ENCODE data around the gene HIVEP3. TPM values are rescaled to one million over a fixed set of nuclear protein-coding genes. Genes with fewer than 3 reads are reported as not detected.
A peak's percentile ranks its signal among the peaks of the same experiment; 100 is the strongest.
"Not testable (repeated sequence)": the region's sequence is repeated elsewhere in the genome, so short reads cannot be mapped to it uniquely, and the experiment has no call there.

The HIVEP3 gene
- total RNA-seq, 1 experiment from 2014 or later = 2.8 TPM

GRCh38 chr1:41700986-41701535 lies 217.7 kb downstream of the HIVEP3 start:
- Histone ChIP-seq H3K27ac (no peak overlapping the region), H3K9me3 (replicated peaks) (no peaks in the 10 kb centered on the region; the same call in 1 of the 2 replicates), H3K27me3 (no peaks in the 10 kb centered on the region), H3K4me3 (no peak overlapping the region), H3K36me3 (no peaks in the 10 kb centered on the region), H3K4me1 (peaks cover 21% of the 10 kb centered on the region)
- DNase-seq = no peak

- Histone ChIP-seq H3K4me3 (no peak overlapping the region), H3K27me3 (no peaks in the 10 kb centered on the region), H3K9me3 (replicated peaks) (no peaks in the 10 kb centered on the region; the same call in 1 of the 2 replicates), H3K36me3 (no peaks in the 10 kb centered on the region), H3K4me1 (peaks cover 26% of the 10 kb centered on the region), H3K27ac (no peak overlapping the region)
- DNase-seq = no peak
Measured at GRCh38 chr1:41700581-41700980, 218.1 kb downstream of the HIVEP3 start.

DNA sequence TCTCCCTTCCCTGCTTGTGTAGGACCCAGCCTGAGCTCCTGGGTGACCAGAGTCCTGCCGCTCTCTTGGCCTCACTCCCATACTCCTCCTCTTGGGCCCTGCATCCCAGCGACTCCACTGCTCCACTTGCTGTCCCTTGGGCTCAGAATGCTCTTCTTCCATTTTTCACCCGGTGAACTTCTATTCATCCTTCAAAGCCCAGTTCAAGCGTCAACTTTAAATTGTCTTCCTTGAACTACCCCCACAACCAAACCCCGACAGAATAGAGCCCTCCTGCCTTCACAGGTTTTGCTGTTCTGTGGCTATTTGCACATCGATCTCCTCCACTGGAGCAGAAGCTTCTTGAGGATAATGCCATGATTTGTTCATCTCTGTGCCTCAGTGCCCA lies 218.9 kb downstream of the HIVEP3 start:
- DNase-seq = no peak
- Histone ChIP-seq H3K4me3 (no peak overlapping the region), H3K36me3 (no peaks in the 10 kb centered on the region), H3K4me1 (peaks cover 29% of the 10 kb centered on the region), H3K9me3 (replicated peaks) (no peaks in the 10 kb centered on the region), H3K27ac (no peak overlapping the region), H3K27me3 (no peaks in the 10 kb centered on the region)

DNA sequence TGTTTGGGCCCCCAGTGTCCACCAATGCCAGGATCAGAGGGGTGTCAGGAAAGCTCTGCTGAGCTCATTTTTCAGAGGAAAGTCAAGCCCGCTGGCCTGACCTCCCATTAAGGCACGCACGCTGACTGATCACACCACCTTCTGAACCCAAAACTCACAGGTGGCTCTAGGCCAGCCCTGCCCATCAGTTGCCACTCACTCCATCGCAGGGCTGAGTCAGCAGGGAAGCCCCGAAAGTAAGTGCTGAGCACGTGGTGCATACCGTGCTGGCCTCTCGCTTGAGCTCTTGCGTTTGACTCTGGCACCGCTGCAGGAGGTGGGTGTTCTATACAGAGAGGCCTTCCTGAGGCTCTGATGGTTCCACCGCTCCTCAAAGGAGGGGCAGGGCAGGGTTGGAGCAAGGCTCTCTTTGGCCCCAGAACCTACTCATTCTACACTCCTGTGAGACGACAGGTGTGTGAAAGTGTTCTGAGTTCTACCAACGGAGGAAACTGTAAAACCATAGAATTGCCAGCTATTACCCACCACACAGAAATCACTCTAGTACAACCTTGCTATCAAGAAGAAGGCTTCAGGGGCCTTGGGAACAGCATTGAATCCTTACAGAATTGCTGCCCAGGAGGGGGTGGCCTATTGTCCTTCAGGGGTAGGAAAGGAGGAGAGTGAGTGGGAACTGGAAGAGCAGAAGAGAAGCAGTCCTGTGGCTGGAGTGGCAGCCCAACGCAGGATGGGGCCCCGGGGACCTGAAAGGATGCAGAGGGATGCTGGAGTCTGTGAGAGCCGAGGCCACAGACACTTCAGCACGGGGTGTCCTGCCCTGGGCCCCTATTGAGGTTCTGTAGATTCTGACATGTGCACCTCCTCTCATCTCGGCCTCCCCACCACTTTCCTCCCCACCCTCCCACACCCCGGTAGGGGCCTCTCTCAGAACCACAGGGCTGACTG lies 219.5 kb downstream of the HIVEP3 start:
- DNase-seq = no peak
- Histone ChIP-seq H3K36me3 (no peaks in the 10 kb centered on the region), H3K27ac (no peak overlapping the region), H3K4me1 (peaks cover 24% of the 10 kb centered on the region), H3K9me3 (replicated peaks) (no peaks in the 10 kb centered on the region), H3K4me3 (no peak overlapping the region), H3K27me3 (no peaks in the 10 kb centered on the region)

GRCh38 chr1:41696381-41696780 lies 222.3 kb downstream of the HIVEP3 start:
- H3K4me3 ChIP-seq = no peak overlapping the region
- no peaks in the 10 kb centered on the region for H3K36me3 ChIP-seq
- DNase-seq = peak; percentile 69 to 73
- peaks cover 20% of the 10 kb centered on the region for H3K4me1 ChIP-seq
- no peaks in the 10 kb centered on the region for H3K27me3 ChIP-seq
- H3K9me3 ChIP-seq (replicated peaks) = no peaks in the 10 kb centered on the region
- H3K27ac ChIP-seq = no peak overlapping the region

DNA sequence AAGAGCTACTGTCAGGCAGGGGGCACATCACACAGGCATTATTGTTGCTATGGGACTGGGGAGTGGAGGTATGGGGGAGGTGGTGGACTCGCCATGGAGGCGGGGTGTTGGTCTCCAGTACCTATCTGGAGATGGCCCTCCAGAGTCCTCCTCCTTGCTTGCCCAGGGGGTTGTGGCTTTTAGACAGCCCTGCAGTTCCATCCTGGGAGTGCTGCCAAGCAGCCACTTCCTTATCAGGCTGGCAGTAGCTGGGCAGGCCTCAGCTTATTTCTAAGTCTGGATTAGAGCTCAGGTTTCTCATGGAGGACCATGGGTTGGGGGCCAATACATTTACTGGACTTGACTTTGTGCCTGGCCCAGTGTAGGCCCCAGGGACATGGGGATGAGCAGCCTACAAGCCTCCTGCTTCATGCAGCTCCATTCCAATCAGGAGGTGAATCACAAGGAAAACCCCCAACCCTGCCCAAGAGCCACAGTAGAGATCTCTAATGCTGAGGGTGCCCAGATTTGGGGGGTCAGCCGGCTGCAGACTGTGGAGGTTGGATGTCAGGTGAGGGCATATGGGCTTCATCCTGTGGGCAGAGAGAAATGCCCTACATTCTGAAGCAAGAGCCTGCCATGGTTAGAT lies 223.5 kb downstream of the HIVEP3 start:
- H3K27ac ChIP-seq = no peak overlapping the region
- H3K27me3 ChIP-seq = no peaks in the 10 kb centered on the region
- no peak for DNase-seq
- H3K4me3 ChIP-seq = no peak overlapping the region
- H3K9me3 ChIP-seq (replicated peaks) = no peaks in the 10 kb centered on the region
- H3K36me3 ChIP-seq = no peaks in the 10 kb centered on the region
- peaks cover 20% of the 10 kb centered on the region for H3K4me1 ChIP-seq

DNA sequence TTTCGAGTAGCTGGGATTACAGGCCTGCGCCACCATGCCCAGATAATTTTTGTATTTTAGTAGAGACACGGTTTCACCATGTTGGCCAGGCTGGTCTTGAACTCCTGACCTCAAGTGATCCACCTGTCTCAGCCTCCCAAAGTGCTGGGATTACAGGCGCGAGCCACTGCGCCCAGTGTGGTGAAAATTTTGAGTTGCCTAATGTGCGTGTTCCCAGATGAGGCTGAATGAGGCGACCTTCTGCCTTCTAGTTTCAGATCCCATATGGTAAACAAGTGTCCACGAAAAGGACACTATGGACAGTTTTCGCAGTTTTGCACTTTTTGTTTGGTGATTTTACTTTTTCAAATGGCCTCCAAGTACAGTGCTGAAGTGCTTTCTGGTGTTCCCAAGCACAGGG lies 226.8 kb downstream of the HIVEP3 start:
- DNase-seq; H3K36me3 ChIP-seq; H3K9me3 ChIP-seq (replicated peaks); H3K27me3 ChIP-seq; H3K27ac ChIP-seq; H3K4me3 ChIP-seq: not testable (repeated sequence)
- H3K4me1 ChIP-seq = peaks cover 14% of the 10 kb centered on the region

- H3K4me3 ChIP-seq = no peak overlapping the region
- no peaks in the 10 kb centered on the region for H3K27me3 ChIP-seq
- H3K36me3 ChIP-seq = no peaks in the 10 kb centered on the region
- DNase-seq = no peak
- no peak overlapping the region for H3K27ac ChIP-seq
- H3K9me3 ChIP-seq (replicated peaks) = no peaks in the 10 kb centered on the region
- peaks cover 11% of the 10 kb centered on the region for H3K4me1 ChIP-seq
Measured at GRCh38 chr1:41691424-41691823, 227.3 kb downstream of the HIVEP3 start.

DNA sequence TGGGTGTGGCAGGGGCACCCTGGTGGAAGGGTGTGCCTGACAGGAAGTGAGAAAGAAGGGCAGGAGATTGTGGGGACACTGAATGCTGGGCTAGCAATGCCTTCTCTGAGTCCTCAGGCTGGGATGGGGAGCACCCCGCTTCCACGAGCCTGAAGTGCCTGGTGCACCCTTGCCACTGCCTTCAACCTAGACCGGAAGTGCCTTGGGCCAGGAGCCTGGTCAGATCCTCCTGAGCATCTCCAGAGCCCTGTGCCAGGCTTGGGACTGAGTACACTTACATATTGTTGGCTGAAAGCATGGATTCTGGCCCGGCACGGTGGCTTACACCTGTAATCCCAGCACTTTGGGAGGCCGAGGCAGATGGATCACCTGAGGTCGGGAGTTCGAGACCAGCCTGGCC lies 228.4 kb downstream of the HIVEP3 start:
- no peak for DNase-seq
- H3K36me3 ChIP-seq = no peaks in the 10 kb centered on the region
- no peak overlapping the region for H3K27ac ChIP-seq
- H3K9me3 ChIP-seq (replicated peaks) = no peaks in the 10 kb centered on the region
- peaks cover under 1% of the 10 kb centered on the region; the same call in 1 of the 2 replicates for H3K4me1 ChIP-seq
- H3K4me3 ChIP-seq = no peak overlapping the region
- H3K27me3 ChIP-seq = no peaks in the 10 kb centered on the region

DNA sequence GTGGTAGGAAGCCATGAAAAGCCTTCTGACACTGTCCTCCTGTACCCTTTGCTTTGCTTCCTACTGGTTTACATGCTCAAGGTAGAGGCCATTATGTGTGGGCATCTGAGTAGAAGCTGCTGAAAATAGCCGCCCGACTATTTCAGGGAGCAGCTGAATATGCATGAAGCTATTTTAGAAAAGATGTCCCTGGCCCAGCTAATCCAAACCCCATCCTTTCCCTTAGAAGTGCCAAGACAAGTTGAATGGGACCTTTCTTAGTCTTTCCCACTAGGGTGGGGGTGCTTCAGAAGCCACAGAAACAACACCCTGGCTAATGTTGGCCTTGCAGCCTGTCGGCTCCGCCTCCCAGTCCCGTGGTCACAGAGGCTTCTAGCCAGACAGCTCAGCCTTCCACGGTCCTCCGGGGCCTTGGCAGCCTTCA lies 229.2 kb downstream of the HIVEP3 start:
- Histone ChIP-seq H3K4me3 (no peak overlapping the region), H3K27ac (no peak overlapping the region), H3K36me3 (no peaks in the 10 kb centered on the region), H3K27me3 (no peaks in the 10 kb centered on the region), H3K9me3 (replicated peaks) (no peaks in the 10 kb centered on the region), H3K4me1 (peaks cover under 1% of the 10 kb centered on the region; the same call in 1 of the 2 replicates)
- DNase-seq = no peak

DNA sequence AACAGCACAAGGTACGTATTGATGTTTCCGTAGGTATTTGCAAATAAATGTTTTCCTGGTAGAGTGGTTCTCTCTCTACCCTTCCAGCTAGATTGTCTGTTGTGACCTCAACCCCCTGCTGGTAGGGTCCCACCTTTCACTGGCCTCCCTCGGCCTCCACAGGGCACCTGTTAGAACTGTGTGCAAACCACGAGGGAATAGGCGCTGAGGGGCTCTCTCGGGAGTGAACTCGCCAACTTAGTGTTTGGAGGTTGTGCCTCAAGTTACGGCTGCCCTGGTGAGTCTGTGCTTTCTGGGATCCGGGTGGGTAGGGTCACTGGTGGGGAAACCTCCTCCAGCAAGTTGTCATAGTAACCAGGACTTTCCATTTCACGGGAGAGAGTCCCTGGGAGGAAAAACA lies 229.6 kb downstream of the HIVEP3 start:
- no peak overlapping the region for H3K4me3 ChIP-seq
- no peak for DNase-seq
- H3K27me3 ChIP-seq = no peaks in the 10 kb centered on the region
- no peaks in the 10 kb centered on the region for H3K9me3 ChIP-seq (replicated peaks)
- H3K4me1 ChIP-seq = peaks cover 5% of the 10 kb centered on the region
- H3K36me3 ChIP-seq = no peaks in the 10 kb centered on the region
- H3K27ac ChIP-seq = no peak overlapping the region

DNA sequence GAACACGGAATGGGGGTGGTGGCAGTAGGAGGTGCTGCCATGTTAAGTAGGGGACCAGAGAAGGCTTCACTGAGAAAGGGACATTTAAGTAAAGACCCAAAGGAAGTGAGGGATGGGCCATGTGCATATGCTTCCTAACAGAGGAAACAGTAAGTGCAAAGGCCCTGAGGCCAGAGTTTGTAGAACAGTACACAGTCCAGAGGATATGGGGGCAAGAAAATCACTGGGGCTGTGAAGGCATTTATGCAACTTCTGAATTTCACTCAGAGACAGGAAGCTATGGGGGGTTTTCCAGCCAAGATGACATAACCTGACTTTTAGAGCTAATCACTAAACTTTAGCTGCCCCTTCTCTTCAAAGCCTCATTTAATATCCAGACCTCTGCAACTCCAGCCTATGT lies 231.7 kb downstream of the HIVEP3 start:
- no peak for DNase-seq
- H3K9me3 ChIP-seq (replicated peaks) = no peaks in the 10 kb centered on the region
- no peak overlapping the region for H3K4me3 ChIP-seq
- H3K36me3 ChIP-seq = no peaks in the 10 kb centered on the region
- H3K27me3 ChIP-seq = no peaks in the 10 kb centered on the region
- H3K4me1 ChIP-seq = peaks cover 15% of the 10 kb centered on the region
- no peak overlapping the region for H3K27ac ChIP-seq

DNA sequence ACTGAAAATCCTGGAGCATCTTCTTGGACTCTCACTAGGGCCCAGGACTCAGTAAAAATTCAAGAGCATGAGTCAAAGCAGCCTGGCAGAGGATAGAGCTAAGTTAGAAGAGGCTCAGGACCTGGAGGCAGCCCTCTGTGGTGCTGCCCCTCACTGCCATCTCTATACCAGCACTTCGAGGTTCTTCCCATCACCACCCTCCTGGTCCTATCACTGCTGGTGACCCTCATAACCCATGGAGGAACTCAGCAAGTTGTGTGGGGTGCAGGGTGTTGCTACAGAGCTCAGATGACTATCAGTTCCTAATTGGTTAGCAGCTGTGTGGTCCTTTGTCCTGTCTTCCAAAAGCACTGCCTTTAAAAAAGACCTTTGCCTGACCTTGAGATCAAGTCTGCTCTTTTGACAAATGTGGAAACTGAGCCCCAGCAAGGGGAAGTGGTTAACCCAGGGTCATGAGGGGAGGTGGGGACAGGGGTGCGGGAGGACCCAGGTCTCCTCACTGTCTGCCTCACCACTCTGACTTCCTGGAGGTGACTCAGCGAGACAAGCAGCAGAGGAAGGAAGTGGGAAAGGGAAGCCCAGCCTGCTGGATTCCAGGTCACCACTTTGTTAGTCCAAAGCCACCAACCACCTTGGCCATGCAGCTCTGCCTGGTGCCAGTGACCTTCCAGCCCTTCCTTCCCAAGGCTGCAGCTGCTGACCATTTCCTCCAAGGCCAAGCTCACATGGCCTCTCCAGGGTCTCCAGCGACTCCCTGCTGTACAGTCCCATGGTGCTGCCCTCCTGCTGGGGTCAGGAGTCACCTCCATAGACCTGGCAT lies 234.8 kb downstream of the HIVEP3 start:
- Histone ChIP-seq H3K27me3 (no peaks in the 10 kb centered on the region), H3K27ac (peak overlapping the region; percentile 43), H3K4me1 (peaks cover 23% of the 10 kb centered on the region), H3K4me3 (no peak overlapping the region), H3K36me3 (no peaks in the 10 kb centered on the region), H3K9me3 (replicated peaks) (no peaks in the 10 kb centered on the region)
- peak; percentile 48 to 58 for DNase-seq

GRCh38 chr1:41682845-41683625 lies 235.7 kb downstream of the HIVEP3 start:
- Histone ChIP-seq H3K4me1 (peaks cover 30% of the 10 kb centered on the region), H3K27ac (peak overlapping the region; percentile 43; the same call in 1 of the 2 replicates), H3K9me3 (replicated peaks) (no peaks in the 10 kb centered on the region), H3K36me3 (no peaks in the 10 kb centered on the region), H3K4me3 (no peak overlapping the region), H3K27me3 (no peaks in the 10 kb centered on the region)
- no peak for DNase-seq

Measured in SJCRH30 (cell line).